Measurements from ENCODE around the gene ZNF24. TPM values are rescaled to one million over a fixed set of nuclear protein-coding genes. Genes with fewer than 3 reads are reported as not detected.

Gene ZNF24
- total and polyA plus RNA-seq, 2 experiments from 2014 or later, result 52.4 to 75.2 TPM

DNA sequence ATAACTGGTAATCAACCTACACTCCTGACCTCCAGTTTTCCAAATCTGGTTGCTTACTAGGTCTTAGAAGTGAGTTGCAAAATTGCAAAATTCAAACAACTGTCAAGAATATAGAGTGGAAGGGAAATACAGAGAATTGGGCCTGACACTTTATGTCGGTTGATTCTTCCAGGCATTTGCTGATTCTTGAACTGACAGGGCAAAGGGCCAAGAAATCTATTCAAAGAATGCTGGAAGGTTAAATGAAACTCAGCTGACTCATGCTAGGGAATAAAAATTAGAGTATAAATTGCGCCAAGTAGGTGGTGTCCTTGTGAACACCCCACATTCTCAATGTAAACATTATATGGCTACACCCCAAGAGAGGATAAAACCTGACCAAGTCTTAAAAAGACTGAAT is 32.7 kb downstream of the ZNF24 start:
- DNase-seq (ENCODE audit: low spot score) (no peak), ATAC-seq (no peak)
- TF ChIP-seq NANOG (IDR thresholded peaks at IDR 0.05; ENCODE audit: borderline replicate concordance), result no peak
- TF ChIP-seq, protein P1, sequence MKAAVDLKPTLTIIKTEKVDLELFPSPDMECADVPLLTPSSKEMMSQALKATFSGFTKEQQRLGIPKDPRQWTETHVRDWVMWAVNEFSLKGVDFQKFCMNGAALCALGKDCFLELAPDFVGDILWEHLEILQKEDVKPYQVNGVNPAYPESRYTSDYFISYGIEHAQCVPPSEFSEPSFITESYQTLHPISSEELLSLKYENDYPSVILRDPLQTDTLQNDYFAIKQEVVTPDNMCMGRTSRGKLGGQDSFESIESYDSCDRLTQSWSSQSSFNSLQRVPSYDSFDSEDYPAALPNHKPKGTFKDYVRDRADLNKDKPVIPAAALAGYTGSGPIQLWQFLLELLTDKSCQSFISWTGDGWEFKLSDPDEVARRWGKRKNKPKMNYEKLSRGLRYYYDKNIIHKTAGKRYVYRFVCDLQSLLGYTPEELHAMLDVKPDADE (IDR thresholded peaks at IDR 0.05), result no peak
- TF ChIP-seq, protein P2, sequence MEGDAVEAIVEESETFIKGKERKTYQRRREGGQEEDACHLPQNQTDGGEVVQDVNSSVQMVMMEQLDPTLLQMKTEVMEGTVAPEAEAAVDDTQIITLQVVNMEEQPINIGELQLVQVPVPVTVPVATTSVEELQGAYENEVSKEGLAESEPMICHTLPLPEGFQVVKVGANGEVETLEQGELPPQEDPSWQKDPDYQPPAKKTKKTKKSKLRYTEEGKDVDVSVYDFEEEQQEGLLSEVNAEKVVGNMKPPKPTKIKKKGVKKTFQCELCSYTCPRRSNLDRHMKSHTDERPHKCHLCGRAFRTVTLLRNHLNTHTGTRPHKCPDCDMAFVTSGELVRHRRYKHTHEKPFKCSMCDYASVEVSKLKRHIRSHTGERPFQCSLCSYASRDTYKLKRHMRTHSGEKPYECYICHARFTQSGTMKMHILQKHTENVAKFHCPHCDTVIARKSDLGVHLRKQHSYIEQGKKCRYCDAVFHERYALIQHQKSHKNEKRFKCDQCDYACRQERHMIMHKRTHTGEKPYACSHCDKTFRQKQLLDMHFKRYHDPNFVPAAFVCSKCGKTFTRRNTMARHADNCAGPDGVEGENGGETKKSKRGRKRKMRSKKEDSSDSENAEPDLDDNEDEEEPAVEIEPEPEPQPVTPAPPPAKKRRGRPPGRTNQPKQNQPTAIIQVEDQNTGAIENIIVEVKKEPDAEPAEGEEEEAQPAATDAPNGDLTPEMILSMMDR (conservative IDR thresholded peaks at IDR 0.05; ENCODE audit: low read depth in 2 of 2), result no peak
- no peak for TF ChIP-seq JUNB (IDR thresholded peaks at IDR 0.05; ENCODE audit: unreplicated experiment)
- TF ChIP-seq EZH2 (IDR thresholded peaks at IDR 0.05; ENCODE audit: low read depth, unreplicated experiment), result no peak
- no peak for TF ChIP-seq POLR2AphosphoS5 (IDR thresholded peaks at IDR 0.05; ENCODE audit: low read depth)
- no peak overlapping the region for H3K4me3 ChIP-seq
- no peaks in the 10 kb centered on the region for H3K9me2 ChIP-seq (ENCODE audit: insufficient read depth)
- H3K36me3 ChIP-seq (ENCODE audit: insufficient read depth), result peaks cover 21% of the 10 kb centered on the region
- no peak overlapping the region for H3K4me2 ChIP-seq
- Mint-ChIP-seq H3K4me1 (no peaks in the 10 kb centered on the region), H3K9me3 (peaks cover 36% of the 10 kb centered on the region), H3K27ac (no peak overlapping the region), H3K4me3 (no peak overlapping the region), H3K36me3 (ENCODE audit: low read depth) (peaks cover 33% of the 10 kb centered on the region), H3K27me3 (ENCODE audit: insufficient read depth, low read depth, poor library complexity) (no peaks in the 10 kb centered on the region)
- H3K27me3 ChIP-seq (ENCODE audit: insufficient read depth), result no peaks in the 10 kb centered on the region
- no peaks in the 10 kb centered on the region for H3K79me2 ChIP-seq (replicated peaks; ENCODE audit: insufficient read depth)
- H3K4me1 ChIP-seq (ENCODE audit: insufficient read depth), result no peaks in the 10 kb centered on the region
- no peak overlapping the region for H2AFZ ChIP-seq
- H4K20me1 ChIP-seq (replicated peaks; ENCODE audit: insufficient read depth), result no peaks in the 10 kb centered on the region
- H3K27ac ChIP-seq (ENCODE audit: low read depth), result no peak overlapping the region
- no peaks in the 10 kb centered on the region for H3F3A ChIP-seq (replicated peaks; ENCODE audit: low read depth)

DNA sequence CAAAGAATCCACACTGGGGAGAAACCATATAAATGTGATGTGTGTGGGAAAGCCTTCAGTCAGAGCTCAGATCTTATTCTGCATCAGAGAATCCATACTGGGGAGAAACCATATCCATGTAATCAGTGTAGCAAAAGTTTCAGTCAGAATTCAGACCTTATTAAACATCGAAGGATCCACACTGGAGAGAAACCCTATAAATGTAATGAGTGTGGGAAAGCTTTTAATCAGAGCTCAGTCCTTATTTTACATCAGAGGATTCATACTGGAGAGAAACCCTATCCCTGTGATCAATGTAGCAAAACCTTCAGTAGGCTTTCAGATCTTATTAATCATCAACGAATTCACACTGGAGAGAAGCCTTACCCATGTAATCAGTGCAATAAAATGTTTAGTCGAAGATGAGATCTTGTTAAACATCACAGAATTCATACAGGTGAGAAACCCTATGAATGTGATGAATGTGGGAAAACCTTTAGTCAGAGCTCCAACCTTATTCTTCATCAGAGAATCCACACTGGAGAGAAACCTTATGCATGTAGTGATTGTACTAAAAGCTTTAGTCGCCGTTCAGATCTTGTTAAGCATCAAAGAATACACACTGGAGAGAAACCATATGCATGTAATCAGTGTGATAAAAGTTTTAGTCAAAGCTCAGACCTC is 37.5 kb downstream of the ZNF24 start:
- Histone ChIP-seq H3K9me2 (ENCODE audit: insufficient read depth) (no peaks in the 10 kb centered on the region), H3K27me3 (ENCODE audit: insufficient read depth) (no peaks in the 10 kb centered on the region), H3K4me3 (no peak overlapping the region), H3K27ac (ENCODE audit: low read depth) (no peak overlapping the region), H3K36me3 (ENCODE audit: insufficient read depth) (peaks cover 45% of the 10 kb centered on the region), H3K4me2 (no peak overlapping the region), H3K4me1 (ENCODE audit: insufficient read depth) (no peaks in the 10 kb centered on the region), H4K20me1 (replicated peaks; ENCODE audit: insufficient read depth) (no peaks in the 10 kb centered on the region), H2AFZ (no peak overlapping the region), H3F3A (replicated peaks; ENCODE audit: low read depth) (no peaks in the 10 kb centered on the region), H3K79me2 (replicated peaks; ENCODE audit: insufficient read depth) (peaks cover 12% of the 10 kb centered on the region)
- Mint-ChIP-seq H3K27me3 (ENCODE audit: insufficient read depth, low read depth, poor library complexity) (no peaks in the 10 kb centered on the region), H3K4me3 (no peak overlapping the region), H3K9me3 (peaks cover 68% of the 10 kb centered on the region), H3K4me1 (no peaks in the 10 kb centered on the region), H3K27ac (no peak overlapping the region), H3K36me3 (ENCODE audit: low read depth) (peaks cover 81% of the 10 kb centered on the region)
- no peak for DNase-seq (ENCODE audit: low spot score)
- ATAC-seq, result no peak
- TF ChIP-seq ZNF331 (CRISPR knock-in tag; IDR thresholded peaks at IDR 0.05; ENCODE audit: low read depth) (no peak), EZH2phosphoT487 (IDR thresholded peaks at IDR 0.05; ENCODE audit: unreplicated experiment) (no peak), POLR2AphosphoS5 (IDR thresholded peaks at IDR 0.05; ENCODE audit: low read depth) (no peak), ZNF114 (CRISPR knock-in tag; IDR thresholded peaks at IDR 0.05) (no peak), CREB1 (CRISPR knock-in tag; IDR thresholded peaks at IDR 0.05; ENCODE audit: low read depth) (no peak), JUNB (IDR thresholded peaks at IDR 0.05; ENCODE audit: unreplicated experiment) (no peak)
- TF ChIP-seq, protein P1 (IDR thresholded peaks at IDR 0.05), result no peak
- TF ChIP-seq, protein P3, sequence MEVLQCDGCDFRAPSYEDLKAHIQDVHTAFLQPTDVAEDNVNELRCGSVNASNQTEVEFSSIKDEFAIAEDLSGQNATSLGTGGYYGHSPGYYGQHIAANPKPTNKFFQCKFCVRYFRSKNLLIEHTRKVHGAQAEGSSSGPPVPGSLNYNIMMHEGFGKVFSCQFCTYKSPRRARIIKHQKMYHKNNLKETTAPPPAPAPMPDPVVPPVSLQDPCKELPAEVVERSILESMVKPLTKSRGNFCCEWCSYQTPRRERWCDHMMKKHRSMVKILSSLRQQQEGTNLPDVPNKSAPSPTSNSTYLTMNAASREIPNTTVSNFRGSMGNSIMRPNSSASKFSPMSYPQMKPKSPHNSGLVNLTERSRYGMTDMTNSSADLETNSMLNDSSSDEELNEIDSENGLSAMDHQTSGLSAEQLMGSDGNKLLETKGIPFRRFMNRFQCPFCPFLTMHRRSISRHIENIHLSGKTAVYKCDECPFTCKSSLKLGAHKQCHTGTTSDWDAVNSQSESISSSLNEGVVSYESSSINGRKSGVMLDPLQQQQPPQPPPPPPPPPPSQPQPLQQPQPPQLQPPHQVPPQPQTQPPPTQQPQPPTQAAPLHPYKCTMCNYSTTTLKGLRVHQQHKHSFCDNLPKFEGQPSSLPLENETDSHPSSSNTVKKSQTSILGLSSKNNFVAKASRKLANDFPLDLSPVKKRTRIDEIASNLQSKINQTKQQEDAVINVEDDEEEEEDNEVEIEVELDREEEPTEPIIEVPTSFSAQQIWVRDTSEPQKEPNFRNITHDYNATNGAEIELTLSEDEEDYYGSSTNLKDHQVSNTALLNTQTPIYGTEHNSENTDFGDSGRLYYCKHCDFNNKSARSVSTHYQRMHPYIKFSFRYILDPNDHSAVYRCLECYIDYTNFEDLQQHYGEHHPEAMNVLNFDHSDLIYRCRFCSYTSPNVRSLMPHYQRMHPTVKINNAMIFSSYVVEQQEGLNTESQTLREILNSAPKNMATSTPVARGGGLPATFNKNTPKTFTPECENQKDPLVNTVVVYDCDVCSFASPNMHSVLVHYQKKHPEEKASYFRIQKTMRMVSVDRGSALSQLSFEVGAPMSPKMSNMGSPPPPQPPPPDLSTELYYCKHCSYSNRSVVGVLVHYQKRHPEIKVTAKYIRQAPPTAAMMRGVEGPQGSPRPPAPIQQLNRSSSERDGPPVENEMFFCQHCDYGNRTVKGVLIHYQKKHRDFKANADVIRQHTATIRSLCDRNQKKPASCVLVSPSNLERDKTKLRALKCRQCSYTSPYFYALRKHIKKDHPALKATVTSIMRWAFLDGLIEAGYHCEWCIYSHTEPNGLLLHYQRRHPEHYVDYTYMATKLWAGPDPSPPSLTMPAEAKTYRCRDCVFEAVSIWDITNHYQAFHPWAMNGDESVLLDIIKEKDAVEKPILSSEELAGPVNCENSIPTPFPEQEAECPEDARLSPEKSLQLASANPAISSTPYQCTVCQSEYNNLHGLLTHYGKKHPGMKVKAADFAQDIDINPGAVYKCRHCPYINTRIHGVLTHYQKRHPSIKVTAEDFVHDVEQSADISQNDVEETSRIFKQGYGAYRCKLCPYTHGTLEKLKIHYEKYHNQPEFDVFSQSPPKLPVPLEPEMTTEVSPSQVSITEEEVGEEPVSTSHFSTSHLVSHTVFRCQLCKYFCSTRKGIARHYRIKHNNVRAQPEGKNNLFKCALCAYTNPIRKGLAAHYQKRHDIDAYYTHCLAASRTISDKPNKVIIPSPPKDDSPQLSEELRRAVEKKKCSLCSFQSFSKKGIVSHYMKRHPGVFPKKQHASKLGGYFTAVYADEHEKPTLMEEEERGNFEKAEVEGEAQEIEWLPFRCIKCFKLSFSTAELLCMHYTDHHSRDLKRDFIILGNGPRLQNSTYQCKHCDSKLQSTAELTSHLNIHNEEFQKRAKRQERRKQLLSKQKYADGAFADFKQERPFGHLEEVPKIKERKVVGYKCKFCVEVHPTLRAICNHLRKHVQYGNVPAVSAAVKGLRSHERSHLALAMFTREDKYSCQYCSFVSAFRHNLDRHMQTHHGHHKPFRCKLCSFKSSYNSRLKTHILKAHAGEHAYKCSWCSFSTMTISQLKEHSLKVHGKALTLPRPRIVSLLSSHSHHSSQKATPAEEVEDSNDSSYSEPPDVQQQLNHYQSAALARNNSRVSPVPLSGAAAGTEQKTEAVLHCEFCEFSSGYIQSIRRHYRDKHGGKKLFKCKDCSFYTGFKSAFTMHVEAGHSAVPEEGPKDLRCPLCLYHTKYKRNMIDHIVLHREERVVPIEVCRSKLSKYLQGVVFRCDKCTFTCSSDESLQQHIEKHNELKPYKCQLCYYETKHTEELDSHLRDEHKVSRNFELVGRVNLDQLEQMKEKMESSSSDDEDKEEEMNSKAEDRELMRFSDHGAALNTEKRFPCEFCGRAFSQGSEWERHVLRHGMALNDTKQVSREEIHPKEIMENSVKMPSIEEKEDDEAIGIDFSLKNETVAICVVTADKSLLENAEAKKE (CRISPR knock-in tag; IDR thresholded peaks at IDR 0.05), result no peak
